ES-I3 (cell line): ENCODE results near the gene CRLF3.
"Not testable (repeated sequence)": the region's sequence is repeated elsewhere in the genome, so short reads cannot be mapped to it uniquely, and the experiment has no call there.

Experiments used
- H3K36me3 ChIP-seq: 2 replicates; pipeline ENCODE4 v1.6.1; 2013; ENCODE audit warnings: mild to moderate bottlenecking, low read length, control low read depth, moderate library complexity; ENCODE audit not compliant: insufficient read depth
- H3K4me1 ChIP-seq: 2 replicates; pipeline ENCODE4 v1.6.1; 2013; ENCODE audit warnings: mild to moderate bottlenecking, control low read depth, low read length; ENCODE audit not compliant: insufficient read depth
- H3K9ac ChIP-seq: 2 replicates; pipeline ENCODE4 v1.6.1; 2013; ENCODE audit warnings: low read depth, mild to moderate bottlenecking, low read length, moderate library complexity
- H3K9me3 ChIP-seq: 2 replicates; pipeline ENCODE4 v1.6.1; 2013; ENCODE audit warnings: mild to moderate bottlenecking, low read length, moderate library complexity; ENCODE audit not compliant: control insufficient read depth, insufficient read depth

Gene CRLF3

DNA sequence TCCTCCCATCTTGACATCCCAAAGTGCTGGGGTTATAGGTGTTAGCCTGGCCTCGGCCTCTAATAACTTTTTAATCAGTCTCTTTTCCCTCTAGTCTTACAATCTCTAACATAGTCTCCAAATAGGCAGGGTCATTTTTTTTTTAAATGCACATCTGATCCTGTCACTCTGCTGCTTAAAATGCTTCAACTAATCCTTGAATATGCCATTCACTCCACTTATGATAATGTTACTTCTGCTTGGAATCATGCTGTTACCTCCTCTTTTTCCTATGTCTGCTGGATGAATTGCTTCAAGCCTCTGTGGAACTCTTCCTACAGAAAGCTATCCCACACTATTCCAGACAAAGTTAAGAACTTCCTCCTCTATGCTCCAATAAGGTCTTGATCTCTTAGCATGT, 22.8 kb downstream of the CRLF3 start:
- H3K9me3 ChIP-seq, result no peaks in the 10 kb centered on the region
- peaks cover 15% of the 10 kb centered on the region; the same call in 1 of the 2 replicates for H3K36me3 ChIP-seq
- H3K9ac ChIP-seq, result no peak overlapping the region
- peaks cover 7% of the 10 kb centered on the region for H3K4me1 ChIP-seq

DNA sequence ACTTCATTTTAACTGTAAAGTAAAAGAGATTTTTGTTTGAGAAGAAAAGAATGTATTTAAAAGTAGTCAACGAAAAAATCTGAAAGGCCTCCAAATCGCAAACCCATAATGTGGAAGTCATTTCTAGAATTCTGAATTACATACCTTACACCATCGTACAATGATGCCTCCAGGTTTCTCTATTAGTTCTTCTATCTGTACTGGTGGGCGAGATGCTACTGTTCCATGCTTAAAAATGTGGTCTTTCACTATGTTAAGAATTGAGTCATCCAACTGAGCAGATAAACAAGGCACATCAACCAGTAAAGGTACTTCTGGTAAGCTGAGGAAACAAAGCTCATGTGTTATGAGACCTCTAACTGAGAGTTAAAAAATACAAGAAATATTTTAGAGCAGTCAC, 28.5 kb downstream of the CRLF3 start:
- no peaks in the 10 kb centered on the region for H3K9me3 ChIP-seq
- no peaks in the 10 kb centered on the region for H3K4me1 ChIP-seq
- no peak overlapping the region for H3K9ac ChIP-seq
- peaks cover 12% of the 10 kb centered on the region for H3K36me3 ChIP-seq

DNA sequence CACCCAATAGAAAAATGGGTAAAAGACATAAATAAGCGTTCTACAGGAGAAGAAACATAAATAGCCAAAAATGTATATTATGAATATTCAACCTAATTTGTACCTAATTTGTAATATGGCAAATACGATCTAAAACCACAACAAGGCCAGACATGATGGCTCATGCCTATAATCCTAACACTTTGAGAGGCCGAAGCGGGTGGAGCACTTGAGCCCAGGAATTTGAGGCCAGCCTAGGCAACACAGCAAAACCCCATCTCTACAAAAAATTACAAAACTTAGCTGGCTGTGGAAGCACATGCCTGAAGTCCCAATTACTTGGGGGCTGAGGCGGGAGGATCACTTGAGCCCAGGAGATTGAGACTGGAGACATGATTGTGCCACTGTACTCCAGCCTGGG, 30.1 kb downstream of the CRLF3 start:
- no peaks in the 10 kb centered on the region for H3K4me1 ChIP-seq
- H3K36me3 ChIP-seq, result peaks cover 11% of the 10 kb centered on the region
- no peak overlapping the region for H3K9ac ChIP-seq
- no peaks in the 10 kb centered on the region for H3K9me3 ChIP-seq

DNA sequence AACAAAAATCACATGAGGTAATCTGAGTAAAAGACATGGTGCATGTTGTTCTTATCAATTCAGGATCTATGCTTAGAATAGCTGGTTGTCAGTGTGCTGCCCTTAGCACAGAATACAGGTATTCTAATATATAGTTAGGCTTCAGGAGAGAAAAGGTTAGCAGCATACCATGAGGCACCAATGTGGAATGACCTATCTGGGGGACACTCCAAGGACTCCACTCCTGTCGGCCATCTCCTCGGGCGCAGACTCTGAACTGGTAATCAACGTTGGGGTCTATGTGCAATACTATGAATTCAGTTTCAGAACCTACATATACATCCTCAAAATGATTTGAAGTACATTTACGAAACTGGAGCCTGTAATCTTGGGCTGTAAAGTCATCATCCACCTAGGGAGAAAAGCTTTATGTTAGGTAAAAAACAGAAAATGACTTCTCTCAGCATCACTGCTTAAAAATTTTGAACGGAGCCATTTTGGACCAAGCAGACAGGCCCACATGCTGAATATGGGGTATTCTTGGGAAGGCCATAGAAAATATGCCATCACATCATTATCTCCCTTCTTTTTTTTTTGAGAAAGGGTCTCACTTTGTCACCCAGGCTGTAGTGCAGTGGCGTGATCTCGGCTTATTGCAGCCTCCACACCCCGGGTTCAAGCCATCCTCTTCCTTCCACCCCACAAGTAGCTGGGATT, 31.1 kb downstream of the CRLF3 start:
- H3K36me3 ChIP-seq, result peaks cover 11% of the 10 kb centered on the region
- no peaks in the 10 kb centered on the region for H3K4me1 ChIP-seq

DNA sequence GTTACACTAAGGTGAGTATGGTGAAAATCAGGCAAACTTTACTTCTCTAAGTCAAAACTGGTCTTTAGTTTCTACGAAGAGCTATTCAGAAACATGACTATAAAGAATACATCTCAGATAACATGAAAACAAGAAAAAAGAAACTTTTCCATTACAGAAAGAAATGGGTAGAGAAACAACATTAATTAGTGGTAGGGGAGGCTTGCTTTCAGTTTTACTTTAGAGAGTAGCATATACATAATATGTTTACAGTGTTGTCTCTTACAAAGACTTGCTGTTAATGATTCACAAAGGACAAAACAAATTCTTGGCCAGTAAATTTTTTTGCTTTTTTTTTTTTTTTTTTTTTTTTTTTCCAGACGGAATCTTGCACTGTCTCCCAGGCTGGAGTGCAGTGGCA, 34.2 kb downstream of the CRLF3 start:
- Histone ChIP-seq H3K36me3 (peaks cover 16% of the 10 kb centered on the region), H3K9me3 (no peaks in the 10 kb centered on the region), H3K9ac (no peak overlapping the region), H3K4me1 (no peaks in the 10 kb centered on the region)

More for the DNA sequence above, 31.1 kb downstream of the CRLF3 start:
- Histone ChIP-seq H3K9me3 (no peaks in the 10 kb centered on the region), H3K9ac (no peak overlapping the region)

DNA sequence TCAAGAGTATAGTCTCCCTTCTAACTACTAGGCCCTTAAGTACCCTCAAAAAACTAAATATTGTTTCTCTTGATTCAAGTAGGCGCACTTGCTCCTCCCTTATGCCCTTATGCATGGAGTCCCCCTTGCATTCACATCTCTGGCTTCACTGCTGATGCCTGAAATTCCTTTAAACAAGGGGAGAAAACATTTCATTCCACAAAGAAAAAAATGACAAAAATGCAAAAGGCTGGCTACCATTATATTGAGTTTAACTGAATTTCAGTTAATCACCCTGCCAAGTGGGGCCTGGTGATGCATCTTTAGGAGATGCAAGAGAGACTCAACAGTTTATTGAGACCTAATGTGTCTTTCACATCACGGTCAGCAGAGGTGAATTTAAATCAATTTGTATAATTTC, 35.6 kb downstream of the CRLF3 start:
- Histone ChIP-seq H3K36me3 (peaks cover 22% of the 10 kb centered on the region), H3K4me1 (no peaks in the 10 kb centered on the region), H3K9ac (no peak overlapping the region), H3K9me3 (no peaks in the 10 kb centered on the region)

DNA sequence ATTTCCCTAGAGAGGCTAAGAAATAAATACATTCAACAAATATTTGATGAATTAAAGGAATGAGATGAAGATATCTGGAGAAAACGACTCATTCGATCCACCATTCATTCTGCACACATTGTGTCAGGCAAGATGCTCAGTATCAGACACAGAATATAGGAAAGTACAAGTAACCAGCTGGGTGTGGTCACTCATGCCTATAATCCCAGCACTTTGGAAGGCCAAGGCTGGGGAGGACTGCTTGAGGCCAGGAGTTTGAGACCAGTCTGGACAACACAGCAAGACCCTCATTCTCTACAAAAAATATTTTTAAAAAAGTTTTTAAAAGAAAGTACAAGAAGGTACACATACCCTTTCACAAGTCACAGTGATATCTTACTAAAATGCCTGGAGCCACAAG, 42.3 kb downstream of the CRLF3 start:
- H3K9ac ChIP-seq, result no peak overlapping the region
- H3K36me3 ChIP-seq, result peaks cover 11% of the 10 kb centered on the region
- no peaks in the 10 kb centered on the region for H3K9me3 ChIP-seq
- no peaks in the 10 kb centered on the region for H3K4me1 ChIP-seq

DNA sequence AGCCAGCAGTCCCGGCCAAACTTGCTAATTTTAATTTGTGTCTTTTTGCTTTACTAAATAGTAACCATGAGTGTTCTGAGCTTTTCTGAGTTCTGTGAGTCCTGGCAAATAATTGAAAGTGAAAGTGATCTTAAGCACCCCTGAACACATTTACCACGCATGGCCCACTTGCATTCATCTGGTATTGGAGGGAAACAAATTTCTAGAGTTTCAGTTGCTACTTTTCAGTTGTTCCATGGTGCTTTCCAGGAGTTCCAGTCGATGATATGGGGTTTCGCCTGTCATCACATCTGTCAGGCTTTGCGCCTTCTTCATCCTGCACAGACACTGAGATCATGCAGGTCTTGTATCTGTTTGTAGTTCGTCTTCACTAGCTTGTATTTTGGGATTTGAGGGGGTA, 44.1 kb downstream of the CRLF3 start:
- H3K9me3 ChIP-seq, result no peaks in the 10 kb centered on the region
- H3K4me1 ChIP-seq, result no peaks in the 10 kb centered on the region
- H3K9ac ChIP-seq, result no peak overlapping the region
- H3K36me3 ChIP-seq, result peaks cover 9% of the 10 kb centered on the region

DNA sequence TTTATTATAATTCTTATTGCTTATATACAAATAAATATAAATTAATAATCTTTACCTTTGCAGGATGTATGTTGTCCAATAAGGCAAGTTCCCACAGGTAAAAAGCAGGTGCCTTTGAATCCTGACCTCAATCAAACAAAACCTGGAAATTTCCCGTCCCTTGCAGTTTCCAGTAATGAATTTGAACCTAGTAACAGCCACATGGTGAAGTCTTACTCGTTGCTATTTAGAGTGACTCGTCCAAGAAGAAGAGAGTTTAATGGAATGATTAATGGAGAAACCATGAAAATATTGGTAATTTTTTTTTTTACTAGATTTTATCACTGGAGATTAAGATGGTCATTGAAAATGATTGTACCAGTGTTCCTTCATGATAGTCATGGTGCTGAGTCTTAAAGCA, 55.7 kb downstream of the CRLF3 start:
- H3K4me1 ChIP-seq, H3K9ac ChIP-seq, H3K36me3 ChIP-seq, H3K9me3 ChIP-seq: not testable (repeated sequence)

DNA sequence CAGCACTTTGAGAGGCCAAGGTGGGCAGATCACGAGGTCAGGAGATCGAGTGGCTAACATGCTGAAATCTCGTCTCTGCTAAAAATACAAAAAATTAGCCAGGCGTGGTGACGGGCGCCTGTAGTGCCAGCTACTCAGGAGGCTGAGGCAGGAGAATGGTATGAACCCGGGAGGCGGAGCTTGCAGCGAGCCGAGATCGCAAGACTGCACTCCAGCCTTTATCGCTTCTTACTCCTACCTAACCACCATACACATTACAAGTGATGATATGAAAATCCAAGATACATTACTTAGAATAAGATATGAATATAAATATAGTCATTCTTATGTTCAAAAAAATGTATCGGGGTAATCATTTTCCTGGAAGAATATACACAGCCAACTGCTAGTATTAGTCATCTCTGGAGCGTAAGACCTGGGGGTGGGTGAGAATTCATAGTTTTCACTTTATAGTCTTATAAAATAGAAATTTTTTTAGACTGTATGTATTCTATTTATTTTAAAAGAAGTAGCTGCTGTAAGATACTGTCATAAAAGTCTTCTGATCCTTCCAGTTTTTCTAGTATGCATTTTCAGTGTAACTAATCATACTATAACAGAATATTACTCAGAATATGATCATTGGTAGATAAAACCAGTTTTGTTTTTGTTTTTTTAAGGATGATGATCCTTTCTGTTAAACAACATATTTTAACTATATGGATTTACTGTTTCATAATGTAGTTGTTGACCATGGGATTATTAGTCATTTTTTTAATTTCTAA, 56.7 kb downstream of the CRLF3 start:
- H3K9ac ChIP-seq, H3K4me1 ChIP-seq, H3K9me3 ChIP-seq, H3K36me3 ChIP-seq: not testable (repeated sequence)

DNA sequence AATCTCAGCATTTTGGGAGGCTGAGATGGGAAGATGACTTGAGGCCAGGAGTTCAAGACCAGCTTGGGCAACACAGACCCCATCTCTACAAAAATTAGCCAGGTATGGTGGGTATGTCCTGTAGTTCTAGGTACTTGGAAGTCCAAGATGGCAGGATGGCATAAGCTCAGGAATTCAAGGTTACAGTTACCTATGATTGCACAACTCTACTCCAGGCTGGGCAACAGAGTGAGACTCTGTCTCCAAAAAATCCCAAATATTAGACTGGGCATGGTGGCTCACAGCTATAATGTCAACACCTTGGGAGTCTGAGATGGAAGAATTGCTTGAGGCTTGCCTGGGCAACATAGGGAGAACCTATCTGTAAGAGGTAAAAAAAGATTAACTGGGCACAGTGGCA, 63.4 kb downstream of the CRLF3 start:
- no peaks in the 10 kb centered on the region for H3K9me3 ChIP-seq
- no peaks in the 10 kb centered on the region for H3K4me1 ChIP-seq
- H3K36me3 ChIP-seq, result no peaks in the 10 kb centered on the region; the same call in 1 of the 2 replicates
- H3K9ac ChIP-seq, result no peak overlapping the region

DNA sequence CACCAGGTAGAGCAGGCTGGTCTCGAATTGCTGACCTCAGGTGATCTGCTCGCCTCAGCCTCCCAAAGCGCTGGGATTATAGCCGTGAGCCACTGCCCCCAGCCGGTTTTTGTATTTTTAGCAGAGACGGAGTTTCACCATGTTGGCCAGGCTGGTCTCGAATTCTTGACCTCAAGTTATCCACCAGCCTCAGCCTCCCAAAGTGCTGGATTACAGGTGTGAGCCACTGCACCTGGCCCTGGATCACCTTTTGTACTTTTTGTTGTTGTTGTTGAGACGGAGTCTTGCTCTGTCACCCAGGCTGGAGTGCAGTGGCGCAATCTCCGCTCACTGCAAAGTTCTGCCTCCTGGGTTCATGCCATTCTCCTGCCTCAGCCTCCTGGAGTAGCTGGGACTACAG, 71.2 kb downstream of the CRLF3 start:
- H3K9me3 ChIP-seq, H3K36me3 ChIP-seq, H3K9ac ChIP-seq, H3K4me1 ChIP-seq: not testable (repeated sequence)

DNA sequence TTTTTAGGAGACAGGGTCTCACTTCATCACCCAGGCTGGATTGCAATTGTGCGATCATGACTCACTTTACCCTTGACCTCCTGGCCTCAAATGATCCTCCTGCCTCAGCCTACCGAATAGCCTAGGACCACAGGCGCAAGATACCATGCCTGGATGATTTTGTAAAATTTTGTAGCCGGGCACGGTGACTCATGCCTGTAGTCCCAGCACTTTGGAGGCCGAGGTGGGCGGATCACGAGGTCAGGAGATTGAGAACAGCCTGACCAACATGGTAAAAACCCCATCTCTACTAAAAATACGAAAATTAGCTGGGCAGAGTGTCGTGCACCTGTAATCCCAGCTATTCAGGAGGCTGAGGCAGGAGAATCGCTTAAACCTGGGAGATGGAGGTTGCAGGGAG, 73.5 kb downstream of the CRLF3 start:
- not testable (repeated sequence) for H3K36me3 ChIP-seq, H3K9me3 ChIP-seq

DNA sequence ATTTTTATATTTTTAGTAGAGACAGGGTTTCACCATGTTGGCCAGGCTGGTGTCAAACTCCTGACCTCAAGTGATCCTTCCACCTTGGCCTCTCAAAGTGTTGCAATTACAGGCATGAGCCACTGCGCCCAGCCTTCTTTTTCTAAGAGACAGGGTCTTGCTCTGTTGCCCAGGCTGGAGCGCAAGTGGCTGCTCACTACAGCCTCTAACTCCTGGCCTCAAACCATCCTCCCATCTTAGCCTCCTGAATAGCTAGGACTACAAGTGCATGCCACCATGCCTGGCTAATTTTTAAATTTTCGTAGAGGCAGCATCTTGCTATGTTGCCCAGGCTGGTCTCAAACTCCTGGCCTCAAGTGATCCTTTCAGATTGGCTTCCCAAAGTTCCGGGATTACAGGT, 76.9 kb downstream of the CRLF3 start:
- not testable (repeated sequence) for H3K9me3 ChIP-seq, H3K36me3 ChIP-seq, H3K9ac ChIP-seq, H3K4me1 ChIP-seq

More for the DNA sequence above, 73.5 kb downstream of the CRLF3 start:
- H3K4me1 ChIP-seq, H3K9ac ChIP-seq: not testable (repeated sequence)

DNA sequence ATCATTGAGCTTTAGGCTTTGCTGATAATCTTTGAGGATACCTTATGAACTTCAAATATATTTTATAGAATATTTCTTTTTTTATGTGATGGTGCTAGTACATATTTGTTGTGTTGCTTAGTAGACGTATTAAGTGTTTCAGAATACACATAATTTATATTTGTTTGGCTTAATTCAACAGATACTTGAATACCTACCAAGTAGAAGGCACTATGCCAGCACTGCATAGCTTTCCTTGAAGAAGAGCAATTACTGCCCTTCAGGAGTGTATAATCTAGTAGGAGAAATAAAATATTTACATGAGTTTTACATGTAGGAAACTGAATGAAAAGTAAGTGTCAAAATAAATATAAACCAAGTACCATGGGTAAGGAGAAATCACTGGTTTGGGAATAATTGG, 81.8 kb downstream of the CRLF3 start:
- not testable (repeated sequence) for H3K4me1 ChIP-seq, H3K36me3 ChIP-seq, H3K9me3 ChIP-seq, H3K9ac ChIP-seq
